Smooth muscle cell (in vitro differentiated cells): ENCODE results near the gene TMEM214. TPM values are rescaled to one million over a fixed set of nuclear protein-coding genes. Genes with fewer than 3 reads are reported as not detected.

Experiments
- DNase-seq: peaks from one replicate; lab custom pipeline; 2025; ENCODE audit not compliant: unreplicated experiment; lab: John Stamatoyannopoulos, UW
- H2AFZ ChIP-seq: fragments of 200-600 bp; sonication (generic); 2 replicates; pipeline ENCODE4 v1.6.0; 2016; ENCODE audit warnings: antibody characterized with exemption, low read depth, mild to moderate bottlenecking
- H3F3A ChIP-seq: fragments of 200-600 bp; sonication (generic); 2 replicates; pipeline ENCODE4 v1.6.0; 2017; ENCODE audit warnings: antibody characterized with exemption, low read depth
- H3K27ac ChIP-seq: fragments of 200-600 bp; sonication (generic); 2 replicates; pipeline ENCODE4 v1.5.1; 2016; ENCODE audit warnings: low read depth, mild to moderate bottlenecking
- H3K27me3 ChIP-seq: fragments of 200-600 bp; sonication (generic); 2 replicates; pipeline ENCODE4 v1.6.1; 2016; ENCODE audit warnings: low read depth, mild to moderate bottlenecking
- H3K36me3 ChIP-seq: fragments of 200-600 bp; sonication (generic); 2 replicates; pipeline ENCODE4 v1.5.1; 2016; ENCODE audit warnings: low read depth
- H3K4me1 ChIP-seq: fragments of 200-600 bp; sonication (generic); 2 replicates; pipeline ENCODE4 v1.5.1; 2016; ENCODE audit warnings: low read depth
- H3K4me2 ChIP-seq: fragments of 200-600 bp; sonication (generic); 2 replicates; pipeline ENCODE4 v1.6.0; 2016; ENCODE audit warnings: mild to moderate bottlenecking
- H3K4me3 ChIP-seq: fragments of 200-600 bp; sonication (generic); 2 replicates; pipeline ENCODE4 v1.5.1; 2016; ENCODE audit warnings: mild to moderate bottlenecking
- H3K79me2 ChIP-seq: fragments of 200-600 bp; sonication (generic); 2 replicates; pipeline ENCODE4 v1.6.0; 2016; ENCODE audit warnings: low read depth, mild to moderate bottlenecking
- H3K9ac ChIP-seq: fragments of 200-600 bp; sonication (generic); 2 replicates; pipeline ENCODE4 v1.6.0; 2016; ENCODE audit warnings: low read depth
- H3K9me3 ChIP-seq: fragments of 200-600 bp; sonication (generic); replicated peaks from 2 replicates; pipeline ENCODE4 v1.5.1; 2016; ENCODE audit warnings: low read depth
- H4K20me1 ChIP-seq: fragments of 200-600 bp; sonication (generic); 2 replicates; pipeline ENCODE4 v1.6.0; 2016; ENCODE audit warnings: low read depth
- CTCF ChIP-seq: fragments of 200-600 bp; sonication (generic); IDR thresholded peaks from 2 replicates; pipeline ENCODE4 v1.5.1; 2017; ENCODE audit warnings: borderline replicate concordance, mild to moderate bottlenecking, antibody characterized with exemption; ENCODE audit not compliant: insufficient read depth, poor library complexity, severe bottlenecking
- WGBS: methylation state at CpG from one replicate; pipeline ENCODE4 v1.1.7; 2016; ENCODE audit warnings: low lambda C conversion rate; 5-methylcytosine and 5-hydroxymethylcytosine counted together
- polyA plus RNA-seq: library from polyadenylated mRNA; unstranded; fragments of >200 nt; fragmentation: Nextera tagmentation; extraction: Ambion mirVana; gene quantifications from 2 replicates; pipeline ENCODE4 v1.2.1, GENCODE V29; 2016
- total RNA-seq: library from RNA; depleted of rRNA; stranded (reverse); fragments of >200 nt; gene quantifications from 2 replicates; pipeline ENCODE4 v1.2.3, GENCODE V29; 2014

TMEM214 gene
- total and polyA plus RNA-seq, 2 experiments from 2014 or later: 79.6 to 99.7 TPM

DNA sequence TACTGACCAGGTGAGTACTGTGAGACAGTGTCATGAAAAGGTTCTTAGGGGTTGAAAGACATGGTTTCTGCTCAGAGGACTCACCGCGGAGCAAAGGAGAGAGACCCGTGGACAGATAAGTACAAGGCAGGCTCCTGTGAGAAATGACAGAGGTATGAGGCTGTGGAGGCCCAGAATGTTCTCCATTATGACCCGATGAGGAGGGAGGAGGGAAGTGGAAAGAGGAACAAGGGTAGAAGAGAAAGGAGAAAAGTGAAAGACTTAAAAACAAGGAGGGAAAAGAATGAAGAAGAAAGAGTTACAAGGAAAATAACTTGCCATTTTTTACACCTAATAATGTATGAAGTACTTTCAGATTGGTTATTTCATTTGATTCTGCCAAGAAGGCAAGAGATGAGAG is 32.5 kb upstream of the TMEM214 start:
- Histone ChIP-seq H3K27me3 (no peaks in the 10 kb centered on the region), H3K9ac (no peak overlapping the region), H3F3A (no peaks in the 10 kb centered on the region), H3K9me3 (no peaks in the 10 kb centered on the region), H3K4me3 (no peak overlapping the region), H3K36me3 (no peaks in the 10 kb centered on the region), H4K20me1 (peaks cover 78% of the 10 kb centered on the region), H3K4me2 (no peak overlapping the region), H3K79me2 (no peaks in the 10 kb centered on the region), H3K4me1 (peaks cover 5% of the 10 kb centered on the region), H3K27ac (no peak overlapping the region), H2AFZ (no peak overlapping the region)
- TF ChIP-seq CTCF: no peak
- no peak for DNase-seq
- 91% methylated on average over 4 of the region's 4 CpGs for WGBS

DNA sequence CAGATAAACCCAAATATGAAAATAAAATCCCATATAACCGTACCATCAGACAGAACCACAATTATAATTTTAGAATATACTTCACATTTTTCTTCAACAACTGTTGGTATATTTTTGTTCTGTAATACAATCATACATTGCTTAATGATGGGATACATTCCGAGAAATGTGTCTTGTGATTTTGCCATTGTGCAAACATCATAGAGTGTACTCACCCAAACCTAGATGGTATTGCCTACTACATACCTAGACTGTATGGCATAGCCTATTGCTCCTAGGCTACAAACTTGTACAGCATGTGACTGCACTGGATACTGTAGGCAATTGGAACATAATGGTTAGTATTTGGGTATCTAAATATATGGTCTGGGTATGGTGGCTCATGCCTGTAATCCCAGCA is 31.8 kb upstream of the TMEM214 start:
- H3K27me3 ChIP-seq: no peaks in the 10 kb centered on the region
- H3K36me3 ChIP-seq: no peaks in the 10 kb centered on the region
- DNase-seq: no peak
- no peak overlapping the region for H2AFZ ChIP-seq
- TF ChIP-seq CTCF: no peak
- H3K27ac ChIP-seq: no peak overlapping the region
- no peak overlapping the region for H3K4me2 ChIP-seq
- H3K9ac ChIP-seq: no peak overlapping the region
- no peaks in the 10 kb centered on the region for H3F3A ChIP-seq
- peaks cover 5% of the 10 kb centered on the region for H3K4me1 ChIP-seq
- peaks cover 72% of the 10 kb centered on the region for H4K20me1 ChIP-seq
- no peak overlapping the region for H3K4me3 ChIP-seq
- no peaks in the 10 kb centered on the region for H3K79me2 ChIP-seq
- no peaks in the 10 kb centered on the region for H3K9me3 ChIP-seq
- WGBS: 98% methylated on average over 2 of the region's 2 CpGs

DNA sequence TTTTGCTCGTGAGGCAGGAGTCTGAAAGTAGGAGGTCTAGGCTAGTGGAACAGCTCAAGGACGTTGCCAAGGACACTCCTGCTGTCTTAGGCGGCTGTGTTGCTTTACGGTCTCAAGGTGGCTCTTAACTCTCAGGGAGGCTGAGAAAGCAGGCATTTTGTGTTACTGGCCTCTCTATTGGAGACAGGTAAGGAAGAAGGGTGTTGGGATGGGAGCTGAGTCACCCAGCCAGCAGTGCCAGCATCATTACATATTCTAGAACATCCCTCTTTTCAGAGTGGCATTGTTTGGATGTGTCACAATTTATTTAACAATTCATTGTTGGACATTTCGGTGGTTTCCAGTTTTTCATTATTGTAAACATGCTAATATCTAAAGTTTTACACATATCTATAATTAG is 30.8 kb upstream of the TMEM214 start:
- Histone ChIP-seq H3F3A (no peaks in the 10 kb centered on the region), H3K4me3 (no peak overlapping the region), H3K27me3 (no peaks in the 10 kb centered on the region), H3K9ac (no peak overlapping the region), H3K27ac (no peak overlapping the region), H3K9me3 (no peaks in the 10 kb centered on the region), H3K4me2 (no peak overlapping the region), H3K36me3 (no peaks in the 10 kb centered on the region), H3K4me1 (peaks cover 5% of the 10 kb centered on the region), H4K20me1 (peaks cover 74% of the 10 kb centered on the region), H2AFZ (no peak overlapping the region), H3K79me2 (no peaks in the 10 kb centered on the region)
- 71% methylated on average over 5 of the region's 5 CpGs for WGBS
- TF ChIP-seq CTCF: no peak
- DNase-seq: no peak

- H3K79me2 ChIP-seq: no peaks in the 10 kb centered on the region
- no peak overlapping the region for H2AFZ ChIP-seq
- no peak overlapping the region for H3K4me3 ChIP-seq
- H3K27me3 ChIP-seq: no peaks in the 10 kb centered on the region
- no peak overlapping the region for H3K9ac ChIP-seq
- H3K4me1 ChIP-seq: peaks cover 5% of the 10 kb centered on the region
- no peaks in the 10 kb centered on the region for H3K9me3 ChIP-seq
- TF ChIP-seq CTCF: no peak
- no peaks in the 10 kb centered on the region for H3F3A ChIP-seq
- H3K27ac ChIP-seq: peak overlapping the region; percentile 9
- H4K20me1 ChIP-seq: peaks cover 70% of the 10 kb centered on the region
- no peaks in the 10 kb centered on the region for H3K36me3 ChIP-seq
- no peak for DNase-seq
- no peak overlapping the region for H3K4me2 ChIP-seq
- 67% methylated on average over 4 of the region's 4 CpGs for WGBS
Observed at GRCh38 chr2:27003007-27003406, 29.8 kb upstream of the TMEM214 start.
